ENCODE data around the gene KIAA1210.

GRCh38 chrX:119073911-119074310 lies 53.7 kb downstream of the KIAA1210 start:
- TF ChIP-seq TAF1 (IDR thresholded peaks at IDR 0.05; ENCODE audit: low read depth, low read length) (no peak), POLR2A (IDR thresholded peaks at IDR 0.05; ENCODE audit: low read depth, low read length) (no peak), PAX5 (IDR thresholded peaks at IDR 0.05; ENCODE audit: insufficient read depth, low read length, severe bottlenecking) (no peak)

Measured in GM12891 (cell line).